Erythroblast (primary cell): ENCODE measurements around the gene DHRS2.

Experiments used
- GATA1 ChIP-seq: IDR thresholded peaks from 2 replicates; pipeline ENCODE4 v1.6.1; 2011; ENCODE audit warnings: low read depth, mild to moderate bottlenecking, control low read depth, low read length, moderate library complexity
- POLR2A ChIP-seq: IDR thresholded peaks from 2 replicates; pipeline ENCODE4 v1.6.1; 2011; ENCODE audit warnings: mild to moderate bottlenecking, low read length

DNA sequence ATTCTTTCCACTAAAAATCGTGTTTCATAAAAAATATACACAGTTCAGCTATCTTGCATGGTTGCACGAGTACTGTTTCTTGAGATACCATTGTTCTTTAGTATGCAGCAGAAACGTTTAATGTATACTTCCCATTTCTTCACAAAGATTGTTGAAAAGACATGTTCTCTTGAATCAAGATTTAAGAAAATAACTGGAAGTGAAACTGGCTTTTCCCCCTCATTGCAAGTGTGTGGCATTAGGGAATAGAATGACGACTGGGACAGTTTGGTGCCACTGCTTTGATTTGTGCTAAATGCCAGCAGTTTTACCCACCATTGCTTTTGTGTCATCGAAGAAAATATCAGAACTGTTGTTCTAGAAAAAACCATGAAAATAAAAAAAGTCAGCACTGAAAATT is 20.3 kb upstream of the DHRS2 start:
- TF ChIP-seq POLR2A (no peak), GATA1 (no peak)
